Cardiac fibroblast (primary cell): ENCODE data around the gene SLC6A8.

ENCODE experiments used
- DNase-seq, 2 donors: peaks; one replicate each; pipeline versions ENCODE4 v3.0.0 to v3.0.0-alpha.2; 2010; ENCODE audit warnings: low read depth in 2 of 2
- H3K4me3 ChIP-seq, 2 donors: replicated peaks in 1 of 2; 1 replicate in 1 of 2; 2 replicates in 1 of 2; pipeline ENCODE4 v1.5.1; 2011; ENCODE audit warnings: low read depth in 2 of 2, low read length in 2 of 2, mild to moderate bottlenecking in 2 of 2, moderate library complexity in 1 of 2
- TF ChIP-seq, protein P1 (sequence below): IDR thresholded peaks from one replicate; pipeline ENCODE4 v1.5.1; 2011; ENCODE audit warnings: low read depth, mild to moderate bottlenecking, low read length, inconsistent platforms

Gene SLC6A8

GRCh38 chrX:153706799-153707198, 19.1 kb downstream of the SLC6A8 start:
- TF ChIP-seq, protein P1, sequence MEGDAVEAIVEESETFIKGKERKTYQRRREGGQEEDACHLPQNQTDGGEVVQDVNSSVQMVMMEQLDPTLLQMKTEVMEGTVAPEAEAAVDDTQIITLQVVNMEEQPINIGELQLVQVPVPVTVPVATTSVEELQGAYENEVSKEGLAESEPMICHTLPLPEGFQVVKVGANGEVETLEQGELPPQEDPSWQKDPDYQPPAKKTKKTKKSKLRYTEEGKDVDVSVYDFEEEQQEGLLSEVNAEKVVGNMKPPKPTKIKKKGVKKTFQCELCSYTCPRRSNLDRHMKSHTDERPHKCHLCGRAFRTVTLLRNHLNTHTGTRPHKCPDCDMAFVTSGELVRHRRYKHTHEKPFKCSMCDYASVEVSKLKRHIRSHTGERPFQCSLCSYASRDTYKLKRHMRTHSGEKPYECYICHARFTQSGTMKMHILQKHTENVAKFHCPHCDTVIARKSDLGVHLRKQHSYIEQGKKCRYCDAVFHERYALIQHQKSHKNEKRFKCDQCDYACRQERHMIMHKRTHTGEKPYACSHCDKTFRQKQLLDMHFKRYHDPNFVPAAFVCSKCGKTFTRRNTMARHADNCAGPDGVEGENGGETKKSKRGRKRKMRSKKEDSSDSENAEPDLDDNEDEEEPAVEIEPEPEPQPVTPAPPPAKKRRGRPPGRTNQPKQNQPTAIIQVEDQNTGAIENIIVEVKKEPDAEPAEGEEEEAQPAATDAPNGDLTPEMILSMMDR = no peak

GRCh38 chrX:153707406-153707805, 19.7 kb downstream of the SLC6A8 start:
- H3K4me3 ChIP-seq = no peak overlapping the region
- no peak for DNase-seq
- TF ChIP-seq, protein P1 = no peak

More at GRCh38 chrX:153706799-153707198, 19.1 kb downstream of the SLC6A8 start:
- H3K4me3 ChIP-seq = no peak overlapping the region
- no peak for DNase-seq

- TF ChIP-seq, protein P1 = peak; percentile 68
- no peak overlapping the region for H3K4me3 ChIP-seq
- DNase-seq = peak; percentile 83 to 87
Measured at GRCh38 chrX:153708415-153708814, 20.7 kb downstream of the SLC6A8 start.

- TF ChIP-seq, protein P1 = no peak
- H3K4me3 ChIP-seq = no peak overlapping the region
- no peak for DNase-seq
Measured at GRCh38 chrX:153709726-153710674, 22.3 kb downstream of the SLC6A8 start.

DNA sequence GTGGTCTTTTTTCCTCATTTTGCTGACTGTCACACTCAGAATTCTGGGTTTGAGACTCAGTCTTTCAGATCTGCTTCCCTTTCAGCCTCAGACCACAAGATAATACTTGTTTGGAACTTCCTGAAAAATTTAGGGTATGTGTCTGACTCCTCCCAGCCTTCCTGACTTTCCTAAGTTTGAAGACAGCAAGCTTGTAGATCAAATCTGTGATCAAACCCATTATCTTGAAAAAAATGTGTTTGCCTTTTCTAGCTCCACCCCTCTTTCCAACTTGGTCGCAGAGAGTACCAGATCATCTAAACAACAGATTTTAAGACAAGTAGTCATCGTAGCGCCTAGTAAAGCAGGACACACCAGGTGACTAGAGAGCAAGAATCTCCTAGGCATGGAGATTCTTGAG, 26.5 kb downstream of the SLC6A8 start:
- no peak overlapping the region for H3K4me3 ChIP-seq
- no peak for DNase-seq
- TF ChIP-seq, protein P1 = no peak

DNA sequence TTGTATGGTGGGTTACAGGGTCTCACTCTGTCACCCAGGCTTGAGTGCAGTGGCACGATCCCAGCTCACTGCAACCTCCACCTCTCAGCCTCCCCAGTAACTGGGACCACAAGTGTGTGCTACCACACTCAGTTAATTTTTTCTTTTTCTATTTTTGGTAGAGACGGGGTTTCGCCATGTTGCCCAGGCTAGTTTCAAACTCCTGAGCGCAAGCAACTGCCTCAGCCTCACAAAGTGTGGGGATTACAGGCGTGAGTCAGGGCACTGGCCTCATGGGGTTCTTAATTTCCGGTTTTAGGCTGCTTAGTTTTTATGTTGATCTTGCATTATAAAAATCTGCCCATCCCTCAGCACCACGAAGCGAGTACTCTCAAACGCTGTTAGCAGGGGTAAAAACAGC, 29.7 kb downstream of the SLC6A8 start:
- TF ChIP-seq, protein P1 = no peak
- H3K4me3 ChIP-seq = no peak overlapping the region
- no peak for DNase-seq
